ENCODE results near the gene FGGY. TPM values are rescaled to one million over a fixed set of nuclear protein-coding genes. Genes with fewer than 3 reads are reported as not detected.

FGGY gene
- total and polyA plus RNA-seq, 4 donors: 16.0 to 67.0 (median 43.4) TPM

DNA sequence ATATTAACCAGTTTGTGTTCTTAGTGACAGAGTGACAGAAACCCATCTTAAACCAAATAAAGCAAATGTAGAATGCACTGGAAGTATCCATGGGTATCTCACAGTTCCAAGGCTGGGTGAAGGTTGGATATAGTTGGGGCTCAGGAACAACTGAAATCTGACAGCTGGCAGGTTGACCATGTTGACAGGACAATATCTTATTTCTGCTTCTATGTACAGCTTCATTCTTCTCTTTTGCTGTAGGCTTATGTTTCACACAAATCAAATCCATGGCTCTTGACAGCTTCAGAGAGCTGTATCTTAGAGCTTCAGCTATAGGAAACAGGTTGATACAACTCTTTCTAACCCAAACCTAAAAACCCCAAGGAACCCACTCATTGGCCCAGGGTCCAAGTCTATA, 34.3 kb upstream of the FGGY start:
- TF ChIP-seq RAD21 (IDR thresholded peaks at IDR 0.05): no peak
- TF ChIP-seq, protein P1, sequence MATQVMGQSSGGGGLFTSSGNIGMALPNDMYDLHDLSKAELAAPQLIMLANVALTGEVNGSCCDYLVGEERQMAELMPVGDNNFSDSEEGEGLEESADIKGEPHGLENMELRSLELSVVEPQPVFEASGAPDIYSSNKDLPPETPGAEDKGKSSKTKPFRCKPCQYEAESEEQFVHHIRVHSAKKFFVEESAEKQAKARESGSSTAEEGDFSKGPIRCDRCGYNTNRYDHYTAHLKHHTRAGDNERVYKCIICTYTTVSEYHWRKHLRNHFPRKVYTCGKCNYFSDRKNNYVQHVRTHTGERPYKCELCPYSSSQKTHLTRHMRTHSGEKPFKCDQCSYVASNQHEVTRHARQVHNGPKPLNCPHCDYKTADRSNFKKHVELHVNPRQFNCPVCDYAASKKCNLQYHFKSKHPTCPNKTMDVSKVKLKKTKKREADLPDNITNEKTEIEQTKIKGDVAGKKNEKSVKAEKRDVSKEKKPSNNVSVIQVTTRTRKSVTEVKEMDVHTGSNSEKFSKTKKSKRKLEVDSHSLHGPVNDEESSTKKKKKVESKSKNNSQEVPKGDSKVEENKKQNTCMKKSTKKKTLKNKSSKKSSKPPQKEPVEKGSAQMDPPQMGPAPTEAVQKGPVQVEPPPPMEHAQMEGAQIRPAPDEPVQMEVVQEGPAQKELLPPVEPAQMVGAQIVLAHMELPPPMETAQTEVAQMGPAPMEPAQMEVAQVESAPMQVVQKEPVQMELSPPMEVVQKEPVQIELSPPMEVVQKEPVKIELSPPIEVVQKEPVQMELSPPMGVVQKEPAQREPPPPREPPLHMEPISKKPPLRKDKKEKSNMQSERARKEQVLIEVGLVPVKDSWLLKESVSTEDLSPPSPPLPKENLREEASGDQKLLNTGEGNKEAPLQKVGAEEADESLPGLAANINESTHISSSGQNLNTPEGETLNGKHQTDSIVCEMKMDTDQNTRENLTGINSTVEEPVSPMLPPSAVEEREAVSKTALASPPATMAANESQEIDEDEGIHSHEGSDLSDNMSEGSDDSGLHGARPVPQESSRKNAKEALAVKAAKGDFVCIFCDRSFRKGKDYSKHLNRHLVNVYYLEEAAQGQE (IDR thresholded peaks at IDR 0.05): no peak
- DNase-seq (ENCODE audit: low spot score): no peak
- H3K9me3 ChIP-seq (ENCODE audit: control insufficient read depth in 4 of 4, low read length in 3 of 4): no peaks in the 10 kb centered on the region
- H3K27me3 ChIP-seq (ENCODE audit: control insufficient read depth in 4 of 4, insufficient read depth in 4 of 4, low read length in 3 of 4): no peaks in the 10 kb centered on the region
- no peak overlapping the region for H3K9ac ChIP-seq (ENCODE audit: low read depth in 1 of 2, low read length in 2 of 2)
- H3K4me3 ChIP-seq (ENCODE audit: low read depth in 1 of 3, low read length in 3 of 3): no peak overlapping the region
- H3K27ac ChIP-seq (ENCODE audit: low read depth in 1 of 2, low read length in 2 of 2): no peak overlapping the region
- H3K4me1 ChIP-seq (ENCODE audit: control insufficient read depth in 4 of 4, insufficient read depth in 4 of 4, low read length in 3 of 4): no peaks in the 10 kb centered on the region
- H3K36me3 ChIP-seq (ENCODE audit: control insufficient read depth in 4 of 4, insufficient read depth in 3 of 4, low read depth in 1 of 4, low read length in 3 of 4): no peaks in the 10 kb centered on the region

DNA sequence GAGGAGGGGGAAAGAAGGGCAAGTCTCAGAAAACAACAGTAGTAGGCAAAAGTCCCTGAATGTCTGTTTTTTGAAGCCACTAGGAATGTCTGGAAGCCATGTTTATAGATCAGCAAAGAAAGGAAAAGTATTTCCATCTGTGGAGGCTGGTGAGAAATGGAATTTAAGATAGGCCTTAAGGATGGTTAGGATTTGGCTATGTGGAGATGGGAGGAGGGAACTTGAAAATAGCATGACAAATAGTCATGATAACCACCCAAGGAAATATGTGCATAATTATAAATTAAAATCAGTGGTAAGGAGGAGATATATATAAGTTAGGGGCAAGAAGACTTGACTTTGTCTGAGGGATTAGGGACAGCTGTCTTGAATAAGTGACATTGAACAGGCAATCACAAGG, 33.8 kb upstream of the FGGY start:
- no peak overlapping the region for H3K27ac ChIP-seq (ENCODE audit: low read depth in 1 of 2, low read length in 2 of 2)
- no peaks in the 10 kb centered on the region for H3K27me3 ChIP-seq (ENCODE audit: control insufficient read depth in 4 of 4, insufficient read depth in 4 of 4, low read length in 3 of 4)
- H3K9ac ChIP-seq (ENCODE audit: low read depth in 1 of 2, low read length in 2 of 2): no peak overlapping the region
- no peak overlapping the region for H3K4me3 ChIP-seq (ENCODE audit: low read depth in 1 of 3, low read length in 3 of 3)
- no peaks in the 10 kb centered on the region for H3K9me3 ChIP-seq (ENCODE audit: control insufficient read depth in 4 of 4, low read length in 3 of 4)
- no peaks in the 10 kb centered on the region for H3K4me1 ChIP-seq (ENCODE audit: control insufficient read depth in 4 of 4, insufficient read depth in 4 of 4, low read length in 3 of 4)
- TF ChIP-seq, protein P2, sequence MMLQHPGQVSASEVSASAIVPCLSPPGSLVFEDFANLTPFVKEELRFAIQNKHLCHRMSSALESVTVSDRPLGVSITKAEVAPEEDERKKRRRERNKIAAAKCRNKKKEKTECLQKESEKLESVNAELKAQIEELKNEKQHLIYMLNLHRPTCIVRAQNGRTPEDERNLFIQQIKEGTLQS (IDR thresholded peaks at IDR 0.05): no peak
- TF ChIP-seq, protein P3, sequence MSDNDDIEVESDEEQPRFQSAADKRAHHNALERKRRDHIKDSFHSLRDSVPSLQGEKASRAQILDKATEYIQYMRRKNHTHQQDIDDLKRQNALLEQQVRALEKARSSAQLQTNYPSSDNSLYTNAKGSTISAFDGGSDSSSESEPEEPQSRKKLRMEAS (IDR thresholded peaks at IDR 0.05): no peak
- TF ChIP-seq NR2F2 (IDR thresholded peaks at IDR 0.05): no peak
- TF ChIP-seq EGR1 (IDR thresholded peaks at IDR 0.05; ENCODE audit: low read depth in 2 of 2): no peak
- no peak for TF ChIP-seq FOXA2 (IDR thresholded peaks at IDR 0.05)
- TF ChIP-seq RXRA (IDR thresholded peaks at IDR 0.05): no peak
- TF ChIP-seq, protein P4, sequence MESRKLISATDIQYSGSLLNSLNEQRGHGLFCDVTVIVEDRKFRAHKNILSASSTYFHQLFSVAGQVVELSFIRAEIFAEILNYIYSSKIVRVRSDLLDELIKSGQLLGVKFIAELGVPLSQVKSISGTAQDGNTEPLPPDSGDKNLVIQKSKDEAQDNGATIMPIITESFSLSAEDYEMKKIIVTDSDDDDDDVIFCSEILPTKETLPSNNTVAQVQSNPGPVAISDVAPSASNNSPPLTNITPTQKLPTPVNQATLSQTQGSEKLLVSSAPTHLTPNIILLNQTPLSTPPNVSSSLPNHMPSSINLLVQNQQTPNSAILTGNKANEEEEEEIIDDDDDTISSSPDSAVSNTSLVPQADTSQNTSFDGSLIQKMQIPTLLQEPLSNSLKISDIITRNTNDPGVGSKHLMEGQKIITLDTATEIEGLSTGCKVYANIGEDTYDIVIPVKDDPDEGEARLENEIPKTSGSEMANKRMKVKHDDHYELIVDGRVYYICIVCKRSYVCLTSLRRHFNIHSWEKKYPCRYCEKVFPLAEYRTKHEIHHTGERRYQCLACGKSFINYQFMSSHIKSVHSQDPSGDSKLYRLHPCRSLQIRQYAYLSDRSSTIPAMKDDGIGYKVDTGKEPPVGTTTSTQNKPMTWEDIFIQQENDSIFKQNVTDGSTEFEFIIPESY (IDR thresholded peaks at IDR 0.05): no peak
- DNase-seq (ENCODE audit: low spot score): no peak
- H3K36me3 ChIP-seq (ENCODE audit: control insufficient read depth in 4 of 4, insufficient read depth in 3 of 4, low read depth in 1 of 4, low read length in 3 of 4): no peaks in the 10 kb centered on the region

DNA sequence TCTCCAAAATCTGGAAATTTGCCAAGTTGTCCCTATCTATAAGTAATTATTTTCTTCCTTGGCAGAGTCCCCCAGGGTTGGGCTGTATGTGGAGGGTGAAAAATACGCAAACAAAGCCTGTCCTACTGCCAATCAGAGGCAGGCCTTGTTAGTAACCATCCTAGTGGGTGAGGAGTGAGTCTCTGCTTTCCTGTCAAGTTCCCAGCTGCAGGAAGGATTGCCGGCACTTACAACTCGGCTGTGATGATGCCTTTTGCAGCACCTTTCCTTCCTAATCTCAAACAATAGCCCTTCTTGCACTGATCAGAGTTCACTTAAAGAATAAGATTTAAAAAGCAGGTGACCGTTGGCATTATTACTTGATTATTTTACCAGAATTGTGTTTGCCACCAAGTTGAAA, 31.3 kb upstream of the FGGY start:
- Histone ChIP-seq H3K36me3 (ENCODE audit: control insufficient read depth in 4 of 4, insufficient read depth in 3 of 4, low read depth in 1 of 4, low read length in 3 of 4) (no peaks in the 10 kb centered on the region), H3K27me3 (ENCODE audit: control insufficient read depth in 4 of 4, insufficient read depth in 4 of 4, low read length in 3 of 4) (no peaks in the 10 kb centered on the region), H3K9ac (ENCODE audit: low read depth in 1 of 2, low read length in 2 of 2) (no peak overlapping the region), H3K4me3 (ENCODE audit: low read depth in 1 of 3, low read length in 3 of 3) (no peak overlapping the region), H3K4me1 (ENCODE audit: control insufficient read depth in 4 of 4, insufficient read depth in 4 of 4, low read length in 3 of 4) (no peaks in the 10 kb centered on the region), H3K9me3 (ENCODE audit: control insufficient read depth in 4 of 4, low read length in 3 of 4) (no peaks in the 10 kb centered on the region), H3K27ac (ENCODE audit: low read depth in 1 of 2, low read length in 2 of 2) (no peak overlapping the region)
- DNase-seq (ENCODE audit: low spot score): no peak
- TF ChIP-seq EGR1 (IDR thresholded peaks at IDR 0.05; ENCODE audit: low read depth in 2 of 2) (no peak), HNF4G (IDR thresholded peaks at IDR 0.05) (no peak), YY1 (IDR thresholded peaks at IDR 0.05) (no peak), FOXA1 (IDR thresholded peaks at IDR 0.05) (no peak), SP1 (IDR thresholded peaks at IDR 0.05) (no peak), RXRA (IDR thresholded peaks at IDR 0.05) (no peak), RAD21 (IDR thresholded peaks at IDR 0.05) (no peak), FOXA2 (IDR thresholded peaks at IDR 0.05) (no peak), HNF4A (conservative IDR thresholded peaks at IDR 0.05) (no peak), NR2F2 (IDR thresholded peaks at IDR 0.05) (no peak)
- TF ChIP-seq, protein P5, sequence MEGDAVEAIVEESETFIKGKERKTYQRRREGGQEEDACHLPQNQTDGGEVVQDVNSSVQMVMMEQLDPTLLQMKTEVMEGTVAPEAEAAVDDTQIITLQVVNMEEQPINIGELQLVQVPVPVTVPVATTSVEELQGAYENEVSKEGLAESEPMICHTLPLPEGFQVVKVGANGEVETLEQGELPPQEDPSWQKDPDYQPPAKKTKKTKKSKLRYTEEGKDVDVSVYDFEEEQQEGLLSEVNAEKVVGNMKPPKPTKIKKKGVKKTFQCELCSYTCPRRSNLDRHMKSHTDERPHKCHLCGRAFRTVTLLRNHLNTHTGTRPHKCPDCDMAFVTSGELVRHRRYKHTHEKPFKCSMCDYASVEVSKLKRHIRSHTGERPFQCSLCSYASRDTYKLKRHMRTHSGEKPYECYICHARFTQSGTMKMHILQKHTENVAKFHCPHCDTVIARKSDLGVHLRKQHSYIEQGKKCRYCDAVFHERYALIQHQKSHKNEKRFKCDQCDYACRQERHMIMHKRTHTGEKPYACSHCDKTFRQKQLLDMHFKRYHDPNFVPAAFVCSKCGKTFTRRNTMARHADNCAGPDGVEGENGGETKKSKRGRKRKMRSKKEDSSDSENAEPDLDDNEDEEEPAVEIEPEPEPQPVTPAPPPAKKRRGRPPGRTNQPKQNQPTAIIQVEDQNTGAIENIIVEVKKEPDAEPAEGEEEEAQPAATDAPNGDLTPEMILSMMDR (IDR thresholded peaks at IDR 0.05; ENCODE audit: low read depth, low read length, missing input control): no peak
- 83% methylated on average over 4 of the region's 4 CpGs for WGBS

Measured in liver (tissue), 9 donors.